ENCODE results near the gene PYCARD.
"Not testable (repeated sequence)": the region's sequence is repeated elsewhere in the genome, so short reads cannot be mapped to it uniquely, and the experiment has no call there.

PYCARD gene

DNA sequence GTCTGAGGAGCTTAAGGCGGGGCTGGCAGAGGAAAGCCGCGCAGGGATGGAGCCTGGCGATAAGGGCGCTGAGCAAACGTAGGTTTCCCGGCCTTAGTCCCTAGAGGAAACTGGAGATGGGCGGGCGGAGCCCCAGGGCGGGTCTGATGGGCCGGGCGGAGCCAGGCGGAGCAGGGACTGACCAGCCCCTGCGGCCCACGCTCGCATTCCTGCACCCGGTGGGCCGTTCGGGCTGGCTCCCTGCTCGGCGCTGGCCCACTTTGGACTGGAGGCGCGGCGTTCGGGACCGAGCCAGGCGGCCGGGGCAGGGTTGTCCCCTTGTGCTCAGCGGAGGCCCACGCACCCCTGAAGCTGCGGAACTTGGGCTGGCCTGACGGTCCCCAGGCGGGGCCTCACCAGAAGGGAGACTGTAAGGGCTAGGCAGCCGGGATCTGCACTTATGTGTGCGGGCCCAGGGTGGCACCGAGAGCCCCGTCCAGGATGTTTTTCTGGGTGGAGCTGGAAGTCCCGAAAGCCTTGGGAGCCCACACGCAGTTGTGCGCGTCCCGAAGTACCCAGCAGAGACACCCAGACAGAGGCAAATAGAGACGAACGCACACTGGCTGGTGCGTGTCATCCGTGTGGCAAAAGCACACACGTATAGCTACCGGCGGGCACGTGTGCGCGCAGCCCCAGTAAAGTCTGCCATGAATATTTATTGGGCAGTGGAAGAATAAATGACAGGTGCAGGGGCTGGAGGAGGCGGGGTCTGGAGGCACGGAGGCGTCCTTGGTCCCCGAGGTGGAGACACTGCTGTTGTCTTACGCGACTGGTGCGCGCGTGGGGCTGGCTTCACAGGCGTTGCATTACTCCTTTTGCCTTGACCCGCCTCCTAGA lies 13.0 kb upstream of the PYCARD start:
- DNase-seq (ENCODE audit: low spot score), result peak; percentile 85

DNA sequence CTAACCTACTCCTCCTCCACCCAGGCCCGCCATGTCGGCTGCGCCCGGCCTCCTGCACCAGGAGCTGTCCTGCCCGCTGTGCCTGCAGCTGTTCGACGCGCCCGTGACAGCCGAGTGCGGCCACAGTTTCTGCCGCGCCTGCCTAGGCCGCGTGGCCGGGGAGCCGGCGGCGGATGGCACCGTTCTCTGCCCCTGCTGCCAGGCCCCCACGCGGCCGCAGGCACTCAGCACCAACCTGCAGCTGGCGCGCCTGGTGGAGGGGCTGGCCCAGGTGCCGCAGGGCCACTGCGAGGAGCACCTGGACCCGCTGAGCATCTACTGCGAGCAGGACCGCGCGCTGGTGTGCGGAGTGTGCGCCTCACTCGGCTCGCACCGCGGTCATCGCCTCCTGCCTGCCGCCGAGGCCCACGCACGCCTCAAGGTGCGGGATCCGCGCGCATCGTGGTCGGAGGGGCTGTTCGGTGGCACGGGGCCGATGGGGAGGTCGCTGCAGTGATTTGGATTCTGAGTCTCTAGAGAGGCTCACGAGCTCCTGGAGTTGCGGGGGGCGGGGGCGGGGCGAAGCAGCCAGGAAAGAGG lies 12.2 kb upstream of the PYCARD start:
- no peak for DNase-seq (ENCODE audit: low spot score)

GRCh38 chr16:31213877-31214707 lies 11.5 kb upstream of the PYCARD start, which contains the start of gene TRIM72:
TRIM72 (plus strand) TSS chr16:31214119; CDS start chr16:31214739, 620 bp downstream.
- no peak for DNase-seq (ENCODE audit: low spot score)

GRCh38 chr16:31213342-31213741 lies 10.8 kb upstream of the PYCARD start:
- DNase-seq (ENCODE audit: low spot score), result no peak

GRCh38 chr16:31206776-31207175 lies 4.2 kb upstream of the PYCARD start:
- no peak for DNase-seq (ENCODE audit: low spot score)

DNA sequence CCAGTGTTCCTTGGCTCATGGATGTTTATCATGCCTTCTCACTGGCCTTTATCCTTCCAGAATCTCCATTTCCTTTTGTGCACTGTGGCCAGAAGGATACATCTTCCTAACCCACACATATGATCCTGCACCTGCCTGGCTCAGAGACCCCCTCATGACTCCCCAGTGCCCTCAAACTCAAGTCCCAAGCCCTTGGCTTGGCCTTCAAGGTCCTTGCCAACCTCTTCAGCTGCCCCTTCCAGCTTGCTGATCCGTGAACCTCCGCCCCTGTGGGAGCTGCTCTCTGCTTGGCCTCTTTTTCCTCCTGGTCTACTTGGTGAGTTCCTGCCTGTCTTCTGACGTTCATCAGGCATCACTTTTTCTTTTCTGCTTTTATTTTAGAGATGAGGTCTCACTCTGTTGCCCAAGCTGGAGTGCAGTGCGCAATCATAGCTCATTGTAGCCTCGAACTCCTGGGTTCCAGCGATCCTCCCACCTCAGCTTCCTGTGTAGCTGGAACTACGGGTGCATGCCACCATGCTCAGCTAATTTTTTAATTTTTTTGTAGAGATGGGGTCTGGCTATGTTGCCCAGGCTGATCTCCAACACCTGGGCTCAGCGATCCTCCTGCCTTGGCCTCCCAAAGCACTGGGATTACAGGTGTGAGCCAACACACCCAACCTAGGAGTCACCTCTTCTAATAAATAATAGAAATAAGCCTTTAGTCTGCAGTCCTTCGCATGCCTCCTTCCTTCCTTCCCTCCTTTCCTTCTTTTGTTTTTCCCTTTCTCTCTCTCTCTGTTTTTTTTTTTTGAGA lies 2.5 kb upstream of the PYCARD start:
- DNase-seq (ENCODE audit: low spot score), result no peak

GRCh38 chr16:31201582-31202413 lies 762 bp downstream of the PYCARD start:
- no peak for DNase-seq (ENCODE audit: low spot score)

DNA sequence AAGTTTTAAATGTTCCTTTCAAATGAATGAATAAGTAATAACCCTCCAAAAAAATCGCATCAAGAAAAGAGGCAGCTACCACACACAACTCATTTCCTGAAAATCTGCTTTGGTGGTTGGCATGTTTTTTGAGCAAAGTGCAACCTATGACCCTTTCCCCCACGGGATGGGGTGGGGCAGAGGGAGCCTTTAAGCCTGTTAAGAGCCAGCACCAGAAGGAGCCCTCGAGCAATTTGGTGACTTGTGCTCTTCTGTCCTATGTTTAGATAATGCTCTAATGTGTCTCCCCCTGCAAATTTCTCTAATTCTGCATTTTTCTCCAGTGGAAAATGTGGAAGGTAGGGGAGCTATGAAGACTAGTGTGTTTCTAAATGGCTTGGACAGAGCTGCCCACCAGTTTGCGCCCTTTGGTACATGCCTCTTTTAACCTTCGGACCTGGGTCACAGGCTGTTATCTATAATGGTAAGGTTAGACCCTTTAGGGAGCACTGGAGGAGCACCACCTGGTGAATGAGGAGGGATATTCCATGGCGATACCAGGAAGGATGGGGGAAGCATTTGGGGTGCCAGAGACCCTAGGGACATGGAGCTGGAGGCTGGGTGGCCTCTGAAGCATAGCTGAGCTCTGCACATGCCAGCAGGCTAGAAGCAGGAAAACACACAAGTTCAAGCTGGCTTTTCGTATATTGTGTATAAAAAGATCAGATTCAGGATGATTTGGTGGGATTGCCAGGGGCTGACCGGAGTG lies 1.6 kb downstream of the PYCARD start:
- peak; percentile 37 for DNase-seq (ENCODE audit: low spot score)

DNA sequence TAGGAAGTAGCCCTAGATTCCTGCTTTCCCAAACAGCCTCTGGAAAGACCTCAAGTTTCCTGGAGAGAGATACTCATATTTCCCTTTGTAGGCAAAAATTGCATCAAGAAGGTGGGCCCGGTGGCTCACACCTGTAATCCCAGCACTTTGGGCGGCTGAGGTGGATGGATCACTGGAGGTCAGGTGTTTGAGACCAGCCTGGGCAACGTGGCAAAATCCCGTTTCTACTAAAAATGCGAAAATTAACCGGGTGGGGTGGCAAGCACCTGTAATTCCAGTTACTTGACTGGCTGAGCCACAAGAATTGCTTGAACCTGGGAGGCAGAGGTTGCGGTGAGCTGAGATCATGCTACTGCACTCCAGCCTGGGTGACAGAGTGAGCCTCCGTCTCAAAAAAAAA lies 2.4 kb downstream of the PYCARD start:
- DNase-seq (ENCODE audit: low spot score), result not testable (repeated sequence)

GRCh38 chr16:31199430-31200041 lies 3.0 kb downstream of the PYCARD start:
- no peak for DNase-seq (ENCODE audit: low spot score)

- no peak for DNase-seq (ENCODE audit: low spot score)
These were observed 4.2 kb downstream of the PYCARD start for GRCh38 chr16:31198207-31198882.

GRCh38 chr16:31196324-31197088 lies 6.1 kb downstream of the PYCARD start:
- no peak for DNase-seq (ENCODE audit: low spot score)

- not testable (repeated sequence) for DNase-seq (ENCODE audit: low spot score)
These were observed 6.7 kb downstream of the PYCARD start for GRCh38 chr16:31195861-31196260.

- DNase-seq (ENCODE audit: low spot score), result no peak
These were observed 7.7 kb downstream of the PYCARD start for GRCh38 chr16:31194898-31195297.

DNA sequence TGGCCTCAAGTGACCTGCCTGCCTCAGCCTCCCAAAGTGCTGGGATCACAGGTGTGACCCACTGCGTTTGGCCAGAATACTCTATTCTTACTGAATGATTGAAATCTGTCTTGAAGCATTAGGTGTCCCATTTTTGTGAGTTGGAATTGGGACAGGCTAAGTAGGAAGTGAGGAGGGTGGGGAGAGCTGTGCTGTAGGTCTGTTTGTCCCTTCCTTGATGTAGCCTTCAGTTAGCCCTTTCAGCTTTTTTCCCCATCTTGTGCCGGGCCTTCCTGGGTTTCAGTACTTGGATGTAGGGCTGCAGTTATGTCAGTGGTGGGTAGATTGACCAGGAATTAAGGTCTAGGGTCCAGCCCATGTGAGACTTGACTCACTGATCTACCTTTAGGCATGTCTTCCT lies 8.7 kb downstream of the PYCARD start:
- no peak for DNase-seq (ENCODE audit: low spot score)

DNA sequence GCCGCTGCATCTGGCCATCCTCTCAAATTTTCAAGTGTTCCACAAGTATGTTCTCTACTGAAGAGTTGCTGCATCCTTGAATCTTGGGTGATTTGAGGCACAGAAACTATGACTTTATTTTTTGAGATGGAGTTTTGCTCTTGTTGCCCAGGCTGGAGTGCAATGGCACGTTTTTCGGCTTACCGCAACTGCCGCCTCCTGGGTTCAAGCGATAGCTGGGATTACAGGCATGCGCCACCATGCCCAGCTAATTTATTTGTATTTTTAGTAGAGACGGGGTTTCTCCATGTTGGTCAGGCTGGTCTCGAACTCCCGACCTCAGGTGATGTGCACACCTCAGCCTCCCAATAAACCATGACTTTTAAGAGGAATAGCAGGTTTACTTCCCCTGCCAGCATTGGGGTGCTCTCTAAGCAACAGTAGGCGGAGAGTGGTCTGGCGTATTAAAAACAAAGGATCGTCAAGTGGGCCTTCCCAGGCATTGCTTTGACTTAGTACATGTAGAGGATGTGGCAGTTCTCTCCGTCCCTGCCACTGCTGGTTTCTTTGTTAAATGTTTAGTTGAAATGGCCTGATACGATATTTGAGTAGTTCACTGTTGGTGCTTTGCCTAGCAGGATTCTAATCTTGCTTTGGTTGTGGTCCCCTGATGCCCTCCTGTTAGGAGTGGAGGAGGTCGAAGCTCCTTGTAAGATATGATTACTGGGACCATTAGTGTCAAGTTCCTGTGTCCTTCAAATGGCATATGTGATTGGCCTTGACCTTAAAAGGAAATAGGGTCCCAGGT lies 9.5 kb downstream of the PYCARD start:
- DNase-seq (ENCODE audit: low spot score), result no peak

DNA sequence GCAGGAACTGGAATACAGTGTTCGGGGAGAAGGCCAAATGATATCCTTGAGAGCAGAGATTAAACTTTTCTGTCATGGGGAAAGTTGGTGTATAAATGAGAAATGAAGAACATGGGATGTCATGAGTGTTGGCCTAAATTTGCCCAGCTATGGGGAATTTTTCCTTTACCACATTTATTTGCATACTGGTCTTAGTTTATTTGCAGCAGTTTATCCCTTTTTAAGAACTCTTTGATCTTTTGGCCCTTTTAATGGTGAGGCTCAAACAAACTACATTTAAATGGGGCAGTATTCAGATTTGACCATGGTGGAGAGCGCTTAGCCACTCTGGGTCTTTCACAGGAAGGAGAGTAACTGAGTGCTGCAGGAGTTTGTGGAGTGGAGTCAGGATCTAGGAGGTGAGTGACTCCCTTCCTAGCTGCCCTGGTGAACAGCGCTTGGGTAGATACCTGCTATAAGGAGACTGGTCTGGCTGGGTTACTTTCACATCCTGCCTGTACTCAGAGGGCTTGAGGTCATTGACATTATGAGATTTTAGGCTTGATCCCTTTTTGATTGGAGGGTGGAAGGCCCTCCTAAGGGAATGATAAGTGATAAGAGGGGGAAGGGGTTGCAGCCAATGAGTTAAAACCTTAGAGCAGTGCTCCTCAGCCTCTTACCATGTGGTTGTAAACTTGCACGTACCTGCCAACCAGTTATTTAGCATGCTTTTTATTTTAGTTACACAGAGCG lies 10.7 kb downstream of the PYCARD start:
- no peak for DNase-seq (ENCODE audit: low spot score)
